ENCODE measurements around the gene CCL16.

- TF ChIP-seq, protein P1, sequence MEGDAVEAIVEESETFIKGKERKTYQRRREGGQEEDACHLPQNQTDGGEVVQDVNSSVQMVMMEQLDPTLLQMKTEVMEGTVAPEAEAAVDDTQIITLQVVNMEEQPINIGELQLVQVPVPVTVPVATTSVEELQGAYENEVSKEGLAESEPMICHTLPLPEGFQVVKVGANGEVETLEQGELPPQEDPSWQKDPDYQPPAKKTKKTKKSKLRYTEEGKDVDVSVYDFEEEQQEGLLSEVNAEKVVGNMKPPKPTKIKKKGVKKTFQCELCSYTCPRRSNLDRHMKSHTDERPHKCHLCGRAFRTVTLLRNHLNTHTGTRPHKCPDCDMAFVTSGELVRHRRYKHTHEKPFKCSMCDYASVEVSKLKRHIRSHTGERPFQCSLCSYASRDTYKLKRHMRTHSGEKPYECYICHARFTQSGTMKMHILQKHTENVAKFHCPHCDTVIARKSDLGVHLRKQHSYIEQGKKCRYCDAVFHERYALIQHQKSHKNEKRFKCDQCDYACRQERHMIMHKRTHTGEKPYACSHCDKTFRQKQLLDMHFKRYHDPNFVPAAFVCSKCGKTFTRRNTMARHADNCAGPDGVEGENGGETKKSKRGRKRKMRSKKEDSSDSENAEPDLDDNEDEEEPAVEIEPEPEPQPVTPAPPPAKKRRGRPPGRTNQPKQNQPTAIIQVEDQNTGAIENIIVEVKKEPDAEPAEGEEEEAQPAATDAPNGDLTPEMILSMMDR (conservative IDR thresholded peaks at IDR 0.05; ENCODE audit: low read length), result no peak
- TF ChIP-seq EZH2phosphoT487 (IDR thresholded peaks at IDR 0.05; ENCODE audit: borderline replicate concordance, low read depth, low read length), result no peak
Observed at GRCh38 chr17:35965272-35965671, 16.0 kb downstream of the CCL16 start.
